Measurements from ENCODE around the gene TMEM38B. TPM values are rescaled to one million over a fixed set of nuclear protein-coding genes. Genes with fewer than 3 reads are reported as not detected.

The TMEM38B gene
- 3.5 and 9.9 TPM in 2 replicates for total RNA-seq

GRCh38 chr9:105694190-105694847, at the start of gene TMEM38B:
TSS of gene TMEM38B (plus strand) at chr9:105694541. CDS start at chr9:105694661, 120 bp downstream.

GRCh38 chr9:105662184-105663104, 31.9 kb upstream of the TMEM38B start, which contains the start of gene TAL2:
TSS of gene TAL2 (plus strand) at chr9:105662457. CDS start at chr9:105662497, 40 bp downstream.

Other genes with a start within 250 kb of the TMEM38B start
- gene FSD1L, start 246.5 kb upstream of the TMEM38B start, total RNA-seq = 0.43 and 2.7 TPM in 2 replicates
- gene FKTN, start 136.4 kb upstream of the TMEM38B start, total RNA-seq = 22.0 and 23.7 TPM in 2 replicates
- not detected in 2 replicates for gene TAL2, start 32.1 kb upstream of the TMEM38B start, total RNA-seq

Data from pericardium fibroblast (primary cell).